GM18508 (cell line): ENCODE measurements around the gene PDZRN4.
"Not testable (repeated sequence)": the region's sequence is repeated elsewhere in the genome, so short reads cannot be mapped to it uniquely, and the experiment has no call there.

Experiments
- ATAC-seq: cut with Tn5 transposase; IDR thresholded peaks from one replicate; pipeline ENCODE4 v1.9.1; 2021; ENCODE audit warnings: moderate number of reproducible peaks; ENCODE audit not compliant: insufficient read depth, unreplicated experiment

Gene PDZRN4

GRCh38 chr12:41532072-41532471 lies 344.0 kb downstream of the PDZRN4 start:
- no peak for ATAC-seq

- no peak for ATAC-seq
Measured at GRCh38 chr12:41536813-41537490, 348.8 kb downstream of the PDZRN4 start.

GRCh38 chr12:41537522-41537921 lies 349.4 kb downstream of the PDZRN4 start:
- ATAC-seq: no peak

- no peak for ATAC-seq
Measured at GRCh38 chr12:41545761-41546160, 357.6 kb downstream of the PDZRN4 start.

GRCh38 chr12:41547071-41547470 lies 359.0 kb downstream of the PDZRN4 start:
- ATAC-seq: not testable (repeated sequence)

- ATAC-seq: no peak
Measured at GRCh38 chr12:41548926-41549325, 360.8 kb downstream of the PDZRN4 start.

GRCh38 chr12:41552588-41552987 lies 364.5 kb downstream of the PDZRN4 start:
- ATAC-seq: no peak

- no peak for ATAC-seq
Measured at GRCh38 chr12:41556176-41556575, 368.1 kb downstream of the PDZRN4 start.

- ATAC-seq: no peak
Measured at GRCh38 chr12:41557344-41557743, 369.2 kb downstream of the PDZRN4 start.

- ATAC-seq: no peak
Measured at GRCh38 chr12:41558671-41559070, 370.6 kb downstream of the PDZRN4 start.

- no peak for ATAC-seq
Measured at GRCh38 chr12:41563051-41563450, 374.9 kb downstream of the PDZRN4 start.

GRCh38 chr12:41564816-41565215 lies 376.7 kb downstream of the PDZRN4 start:
- no peak for ATAC-seq

GRCh38 chr12:41566703-41567102 lies 378.6 kb downstream of the PDZRN4 start:
- no peak for ATAC-seq

GRCh38 chr12:41573445-41573844 lies 385.3 kb downstream of the PDZRN4 start:
- no peak for ATAC-seq

- ATAC-seq: no peak
Measured at GRCh38 chr12:41576925-41577324, 388.8 kb downstream of the PDZRN4 start.

- ATAC-seq: no peak
Measured at GRCh38 chr12:41577995-41578394, 389.9 kb downstream of the PDZRN4 start.

- ATAC-seq: no peak
Measured at GRCh38 chr12:41585784-41586183, 397.7 kb downstream of the PDZRN4 start.

GRCh38 chr12:41587574-41587973 lies 399.5 kb downstream of the PDZRN4 start:
- ATAC-seq: no peak

GRCh38 chr12:41589878-41590277 lies 401.8 kb downstream of the PDZRN4 start:
- ATAC-seq: no peak

GRCh38 chr12:41596190-41596589 lies 408.1 kb downstream of the PDZRN4 start:
- ATAC-seq: no peak

- ATAC-seq: no peak
Measured at GRCh38 chr12:41604830-41605229, 416.7 kb downstream of the PDZRN4 start.

- no peak for ATAC-seq
Measured at GRCh38 chr12:41605545-41606305, 417.6 kb downstream of the PDZRN4 start.
